ENCODE measurements around the gene PSMF1.

- TF ChIP-seq EZH2 (IDR thresholded peaks at IDR 0.05; ENCODE audit: borderline replicate concordance, low read depth, low read length, severe bottlenecking), result no peak
- TF ChIP-seq POLR2AphosphoS5 (IDR thresholded peaks at IDR 0.05; ENCODE audit: insufficient read depth, low read depth, low read length), result no peak
- TF ChIP-seq, protein P1, sequence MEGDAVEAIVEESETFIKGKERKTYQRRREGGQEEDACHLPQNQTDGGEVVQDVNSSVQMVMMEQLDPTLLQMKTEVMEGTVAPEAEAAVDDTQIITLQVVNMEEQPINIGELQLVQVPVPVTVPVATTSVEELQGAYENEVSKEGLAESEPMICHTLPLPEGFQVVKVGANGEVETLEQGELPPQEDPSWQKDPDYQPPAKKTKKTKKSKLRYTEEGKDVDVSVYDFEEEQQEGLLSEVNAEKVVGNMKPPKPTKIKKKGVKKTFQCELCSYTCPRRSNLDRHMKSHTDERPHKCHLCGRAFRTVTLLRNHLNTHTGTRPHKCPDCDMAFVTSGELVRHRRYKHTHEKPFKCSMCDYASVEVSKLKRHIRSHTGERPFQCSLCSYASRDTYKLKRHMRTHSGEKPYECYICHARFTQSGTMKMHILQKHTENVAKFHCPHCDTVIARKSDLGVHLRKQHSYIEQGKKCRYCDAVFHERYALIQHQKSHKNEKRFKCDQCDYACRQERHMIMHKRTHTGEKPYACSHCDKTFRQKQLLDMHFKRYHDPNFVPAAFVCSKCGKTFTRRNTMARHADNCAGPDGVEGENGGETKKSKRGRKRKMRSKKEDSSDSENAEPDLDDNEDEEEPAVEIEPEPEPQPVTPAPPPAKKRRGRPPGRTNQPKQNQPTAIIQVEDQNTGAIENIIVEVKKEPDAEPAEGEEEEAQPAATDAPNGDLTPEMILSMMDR (IDR thresholded peaks at IDR 0.05; ENCODE audit: extremely low read depth in 1 of 2, insufficient read depth in 1 of 2, low read depth in 1 of 2, low read length in 2 of 2), result no peak
- no peak for TF ChIP-seq POLR2A (IDR thresholded peaks at IDR 0.05; ENCODE audit: low read depth, low read length)
- no peak for TF ChIP-seq FOS (IDR thresholded peaks at IDR 0.05; ENCODE audit: borderline replicate concordance, insufficient read depth, low read length)
- TF ChIP-seq JUN (IDR thresholded peaks at IDR 0.05; ENCODE audit: borderline replicate concordance, insufficient read depth, insufficient read length, low read depth), result no peak
- TF ChIP-seq, protein P2, sequence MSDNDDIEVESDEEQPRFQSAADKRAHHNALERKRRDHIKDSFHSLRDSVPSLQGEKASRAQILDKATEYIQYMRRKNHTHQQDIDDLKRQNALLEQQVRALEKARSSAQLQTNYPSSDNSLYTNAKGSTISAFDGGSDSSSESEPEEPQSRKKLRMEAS (IDR thresholded peaks at IDR 0.05; ENCODE audit: insufficient read depth, insufficient read length), result no peak
- TF ChIP-seq MYC (IDR thresholded peaks at IDR 0.05; ENCODE audit: low read depth, low read length), result no peak
- no peak for TF ChIP-seq GATA2 (IDR thresholded peaks at IDR 0.05; ENCODE audit: insufficient read depth, insufficient read length, low read depth, low read length)
Measured at GRCh38 chr20:1165941-1166340, 47.5 kb downstream of the PSMF1 start.

All from endothelial cell of umbilical vein (primary cell).